ENCODE data around the gene CORO2B. TPM values are rescaled to one million over a fixed set of nuclear protein-coding genes. Genes with fewer than 3 reads are reported as not detected.

The CORO2B gene
- total RNA-seq, 1 donor from 2014 or later, result 1.0 TPM

DNA sequence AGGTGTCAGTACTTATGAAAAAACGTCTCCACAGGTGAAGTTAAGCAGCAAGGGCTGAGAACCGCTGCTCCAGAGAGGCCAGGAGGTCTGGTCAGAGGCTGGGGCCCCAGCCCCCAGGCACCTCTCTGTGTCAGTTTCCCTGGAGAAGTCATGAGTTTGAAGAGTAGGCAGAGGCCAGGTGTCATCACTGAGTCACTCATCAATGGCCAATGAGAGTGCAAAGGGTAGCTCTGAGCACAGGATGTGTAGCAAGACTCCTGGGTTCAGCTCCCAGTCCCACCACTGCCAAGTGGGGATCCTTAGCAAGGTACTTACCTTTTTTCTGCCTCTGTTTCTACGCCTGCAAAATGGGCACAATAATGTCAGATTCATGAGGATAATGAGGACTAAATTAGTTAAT, 47.9 kb downstream of the CORO2B start:
- Histone ChIP-seq H3K79me2 (ENCODE audit: low read depth) (no peaks in the 10 kb centered on the region), H3F3A (ENCODE audit: low read depth) (peaks cover 11% of the 10 kb centered on the region), H3K27me3 (no peaks in the 10 kb centered on the region), H3K27ac (no peak overlapping the region), H3K4me3 (no peak overlapping the region), H3K9me3 (ENCODE audit: low read depth) (no peaks in the 10 kb centered on the region), H3K36me3 (no peaks in the 10 kb centered on the region), H4K20me1 (ENCODE audit: low read depth) (no peaks in the 10 kb centered on the region), H3K4me1 (peaks cover 34% of the 10 kb centered on the region), H2AFZ (replicated peaks) (no peak overlapping the region), H3K4me2 (no peak overlapping the region), H3K9ac (no peak overlapping the region)
- Mint-ChIP-seq H3K4me3 (no peak overlapping the region), H3K36me3 (no peaks in the 10 kb centered on the region), H3K27me3 (ENCODE audit: insufficient read depth, low read depth) (peaks cover 3% of the 10 kb centered on the region), H3K4me1 (peaks cover 60% of the 10 kb centered on the region), H3K9me3 (no peaks in the 10 kb centered on the region), H3K27ac (no peak overlapping the region)
- DNase-seq (ENCODE audit: low spot score), result no peak
- no peak for TF ChIP-seq EZH2phosphoT487 (IDR thresholded peaks at IDR 0.05)
- TF ChIP-seq, protein P1, sequence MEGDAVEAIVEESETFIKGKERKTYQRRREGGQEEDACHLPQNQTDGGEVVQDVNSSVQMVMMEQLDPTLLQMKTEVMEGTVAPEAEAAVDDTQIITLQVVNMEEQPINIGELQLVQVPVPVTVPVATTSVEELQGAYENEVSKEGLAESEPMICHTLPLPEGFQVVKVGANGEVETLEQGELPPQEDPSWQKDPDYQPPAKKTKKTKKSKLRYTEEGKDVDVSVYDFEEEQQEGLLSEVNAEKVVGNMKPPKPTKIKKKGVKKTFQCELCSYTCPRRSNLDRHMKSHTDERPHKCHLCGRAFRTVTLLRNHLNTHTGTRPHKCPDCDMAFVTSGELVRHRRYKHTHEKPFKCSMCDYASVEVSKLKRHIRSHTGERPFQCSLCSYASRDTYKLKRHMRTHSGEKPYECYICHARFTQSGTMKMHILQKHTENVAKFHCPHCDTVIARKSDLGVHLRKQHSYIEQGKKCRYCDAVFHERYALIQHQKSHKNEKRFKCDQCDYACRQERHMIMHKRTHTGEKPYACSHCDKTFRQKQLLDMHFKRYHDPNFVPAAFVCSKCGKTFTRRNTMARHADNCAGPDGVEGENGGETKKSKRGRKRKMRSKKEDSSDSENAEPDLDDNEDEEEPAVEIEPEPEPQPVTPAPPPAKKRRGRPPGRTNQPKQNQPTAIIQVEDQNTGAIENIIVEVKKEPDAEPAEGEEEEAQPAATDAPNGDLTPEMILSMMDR (IDR thresholded peaks at IDR 0.05), result no peak
- no peak for TF ChIP-seq EZH2 (IDR thresholded peaks at IDR 0.05)

DNA sequence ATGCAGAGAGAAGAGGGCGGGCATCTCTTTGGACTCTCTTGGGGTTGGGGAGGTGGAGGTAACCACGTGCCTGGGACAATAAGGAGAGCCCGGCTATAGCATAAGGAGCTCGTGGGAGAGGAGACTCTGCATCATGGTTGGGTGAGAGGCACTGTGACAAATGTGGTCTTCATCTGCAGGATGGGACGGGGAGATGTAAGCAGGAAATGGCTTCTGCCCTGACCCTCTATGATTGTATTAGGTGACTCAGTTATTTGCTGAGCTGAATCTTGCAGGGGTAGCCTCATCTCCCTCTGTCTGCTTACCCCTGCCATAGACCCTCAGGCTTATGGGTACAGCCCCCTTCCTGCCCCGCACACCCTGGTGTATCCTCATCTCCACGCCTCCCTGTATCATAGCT, 48.7 kb downstream of the CORO2B start:
- no peak overlapping the region for H3K4me3 ChIP-seq
- no peak overlapping the region for H3K27ac Mint-ChIP-seq
- H4K20me1 ChIP-seq (ENCODE audit: low read depth), result no peaks in the 10 kb centered on the region
- no peak for DNase-seq (ENCODE audit: low spot score)
- H3K4me2 ChIP-seq, result no peak overlapping the region
- H3K36me3 Mint-ChIP-seq, result no peaks in the 10 kb centered on the region
- H3K27me3 Mint-ChIP-seq (ENCODE audit: insufficient read depth, low read depth), result peaks cover 3% of the 10 kb centered on the region
- H3K4me1 Mint-ChIP-seq, result peaks cover 60% of the 10 kb centered on the region
- no peak for TF ChIP-seq EZH2phosphoT487 (IDR thresholded peaks at IDR 0.05)
- TF ChIP-seq, protein P1 (IDR thresholded peaks at IDR 0.05), result no peak
- TF ChIP-seq EZH2 (IDR thresholded peaks at IDR 0.05), result no peak
- H2AFZ ChIP-seq (replicated peaks), result no peak overlapping the region
- H3K27ac ChIP-seq, result no peak overlapping the region
- H3K9me3 ChIP-seq (ENCODE audit: low read depth), result no peaks in the 10 kb centered on the region
- no peak overlapping the region for H3K9ac ChIP-seq
- H3K4me1 ChIP-seq, result peaks cover 34% of the 10 kb centered on the region
- no peak overlapping the region for H3K4me3 Mint-ChIP-seq
- H3K27me3 ChIP-seq, result no peaks in the 10 kb centered on the region
- peaks cover 11% of the 10 kb centered on the region for H3F3A ChIP-seq (ENCODE audit: low read depth)
- H3K79me2 ChIP-seq (ENCODE audit: low read depth), result no peaks in the 10 kb centered on the region
- H3K36me3 ChIP-seq, result no peaks in the 10 kb centered on the region
- H3K9me3 Mint-ChIP-seq, result no peaks in the 10 kb centered on the region

DNA sequence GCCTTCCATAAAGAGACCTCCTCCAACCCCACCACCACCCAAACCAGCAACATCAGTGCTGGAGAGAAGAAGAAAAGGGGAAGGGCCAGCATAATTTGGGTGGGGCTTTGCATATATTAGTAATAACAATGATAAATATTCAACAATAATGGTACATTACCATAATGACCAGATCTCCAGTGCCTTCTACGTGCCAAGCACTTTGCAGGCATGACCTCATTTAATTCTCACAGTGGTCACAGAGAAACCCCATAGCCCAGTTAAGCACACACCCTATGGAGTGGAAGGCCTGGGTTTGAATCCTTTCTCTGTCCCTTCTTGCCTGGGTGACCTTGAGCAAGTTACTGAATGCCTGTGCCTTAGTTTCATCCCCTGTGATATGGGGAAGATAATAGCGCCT, 49.2 kb downstream of the CORO2B start:
- H3K27ac Mint-ChIP-seq, result no peak overlapping the region
- no peaks in the 10 kb centered on the region for H3K36me3 Mint-ChIP-seq
- Histone ChIP-seq H3K4me1 (peaks cover 34% of the 10 kb centered on the region), H3K79me2 (ENCODE audit: low read depth) (no peaks in the 10 kb centered on the region), H3K4me3 (no peak overlapping the region), H3K36me3 (no peaks in the 10 kb centered on the region), H3K4me2 (no peak overlapping the region), H3K27me3 (no peaks in the 10 kb centered on the region), H3F3A (ENCODE audit: low read depth) (peaks cover 11% of the 10 kb centered on the region), H2AFZ (replicated peaks) (no peak overlapping the region), H4K20me1 (ENCODE audit: low read depth) (no peaks in the 10 kb centered on the region), H3K9me3 (ENCODE audit: low read depth) (no peaks in the 10 kb centered on the region), H3K9ac (no peak overlapping the region), H3K27ac (no peak overlapping the region)
- DNase-seq (ENCODE audit: low spot score), result no peak
- no peaks in the 10 kb centered on the region for H3K9me3 Mint-ChIP-seq
- no peak overlapping the region for H3K4me3 Mint-ChIP-seq
- H3K4me1 Mint-ChIP-seq, result peaks cover 59% of the 10 kb centered on the region
- TF ChIP-seq, protein P1 (IDR thresholded peaks at IDR 0.05), result no peak
- TF ChIP-seq EZH2 (IDR thresholded peaks at IDR 0.05), result no peak
- no peak for TF ChIP-seq EZH2phosphoT487 (IDR thresholded peaks at IDR 0.05)
- H3K27me3 Mint-ChIP-seq (ENCODE audit: insufficient read depth, low read depth), result peaks cover 3% of the 10 kb centered on the region

All from neural progenitor cell (in vitro differentiated cells).